NB4 (cell line): ENCODE data around the gene IFI6.

Experiments used
- CTCF ChIP-seq: IDR thresholded peaks from one replicate; pipeline ENCODE4 v1.5.1; 2012; ENCODE audit warnings: low read depth, low read length
- MAX ChIP-seq: IDR thresholded peaks from 2 replicates; pipeline ENCODE4 v1.6.1; 2011; ENCODE audit warnings: low read depth, low read length
- MYC ChIP-seq: IDR thresholded peaks from 2 replicates; pipeline ENCODE4 v1.6.1; 2011; ENCODE audit warnings: low read depth, low read length
- POLR2A ChIP-seq: IDR thresholded peaks from 2 replicates; pipeline ENCODE4 v1.6.1; 2011; ENCODE audit warnings: mild to moderate bottlenecking; ENCODE audit not compliant: insufficient read length; ENCODE audit errors: extremely low read depth

- TF ChIP-seq CTCF (no peak), MYC (peak; percentile 86), POLR2A (no peak), MAX (peak; percentile 93)
Observed at GRCh38 chr1:27650539-27651175, 21.3 kb downstream of the IFI6 start.
